Measurements from ENCODE around the gene PTPRT.

DNA sequence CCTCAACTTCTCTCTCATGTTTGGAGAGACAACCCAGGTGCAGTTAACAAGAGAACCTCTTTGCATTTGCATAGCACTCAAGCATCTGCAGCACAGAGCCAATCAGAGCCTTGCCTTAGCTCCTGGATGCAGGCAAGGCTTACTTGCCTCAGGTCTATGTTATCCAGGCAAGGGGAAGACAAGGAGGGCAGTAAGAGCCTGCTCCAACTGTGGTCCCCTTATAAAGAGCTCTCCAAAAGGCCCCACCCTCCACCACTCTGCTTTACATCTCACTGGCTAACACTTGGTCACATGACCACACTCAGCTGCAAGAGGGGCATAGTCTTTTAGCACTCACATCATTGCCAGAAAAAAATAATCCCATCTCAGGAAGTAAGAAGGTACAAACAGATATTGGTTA is 540.0 kb downstream of the PTPRT start:
- TF ChIP-seq, protein P1, sequence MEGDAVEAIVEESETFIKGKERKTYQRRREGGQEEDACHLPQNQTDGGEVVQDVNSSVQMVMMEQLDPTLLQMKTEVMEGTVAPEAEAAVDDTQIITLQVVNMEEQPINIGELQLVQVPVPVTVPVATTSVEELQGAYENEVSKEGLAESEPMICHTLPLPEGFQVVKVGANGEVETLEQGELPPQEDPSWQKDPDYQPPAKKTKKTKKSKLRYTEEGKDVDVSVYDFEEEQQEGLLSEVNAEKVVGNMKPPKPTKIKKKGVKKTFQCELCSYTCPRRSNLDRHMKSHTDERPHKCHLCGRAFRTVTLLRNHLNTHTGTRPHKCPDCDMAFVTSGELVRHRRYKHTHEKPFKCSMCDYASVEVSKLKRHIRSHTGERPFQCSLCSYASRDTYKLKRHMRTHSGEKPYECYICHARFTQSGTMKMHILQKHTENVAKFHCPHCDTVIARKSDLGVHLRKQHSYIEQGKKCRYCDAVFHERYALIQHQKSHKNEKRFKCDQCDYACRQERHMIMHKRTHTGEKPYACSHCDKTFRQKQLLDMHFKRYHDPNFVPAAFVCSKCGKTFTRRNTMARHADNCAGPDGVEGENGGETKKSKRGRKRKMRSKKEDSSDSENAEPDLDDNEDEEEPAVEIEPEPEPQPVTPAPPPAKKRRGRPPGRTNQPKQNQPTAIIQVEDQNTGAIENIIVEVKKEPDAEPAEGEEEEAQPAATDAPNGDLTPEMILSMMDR (IDR thresholded peaks at IDR 0.05), result no peak
- no peak for TF ChIP-seq POLR2A (IDR thresholded peaks at IDR 0.05)
- TF ChIP-seq POLR2AphosphoS5 (IDR thresholded peaks at IDR 0.05), result no peak

Measured in gastroesophageal sphincter (tissue), 3 donors.